ENCODE measurements around the gene HP. TPM values are rescaled to one million over a fixed set of nuclear protein-coding genes. Genes with fewer than 3 reads are reported as not detected.
A peak's percentile ranks its signal among the peaks of the same experiment; 100 is the strongest.

Gene HP
- total and polyA plus RNA-seq, 2 of the 13 experiments (the other 11 are each of a cell fraction or from before 2014, with no cell fraction given), result 387 to 524 TPM

DNA sequence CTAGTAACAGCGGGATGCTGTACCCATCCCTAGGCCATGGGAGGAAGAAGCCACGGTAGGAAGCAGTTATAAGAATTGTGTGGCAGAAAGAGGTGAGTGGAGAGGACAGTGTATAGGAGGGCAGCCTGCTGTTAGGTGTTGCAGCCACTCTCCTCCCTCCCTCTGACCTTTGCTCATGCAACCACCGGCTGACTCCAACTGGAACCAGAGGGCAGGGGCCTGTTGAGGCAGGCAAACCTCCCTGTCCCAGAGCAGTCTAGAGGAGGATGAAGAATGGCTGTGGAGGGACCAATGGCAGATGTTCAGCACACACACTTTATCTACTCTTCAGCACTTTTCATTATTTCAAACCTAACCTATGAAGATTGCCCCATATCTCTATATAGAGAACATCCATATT, 36.9 kb downstream of the HP start (continued):
- TF ChIP-seq ZNF280B (CRISPR knock-in tag; IDR thresholded peaks at IDR 0.05; ENCODE audit: borderline replicate concordance) (no peak), ZMYM4 (CRISPR knock-in tag; IDR thresholded peaks at IDR 0.05) (peak; percentile 42; the same call in 1 of the 2 replicates), ZNF775 (CRISPR knock-in tag; IDR thresholded peaks at IDR 0.05; ENCODE audit: borderline replicate concordance) (no peak), KDM1A (CRISPR knock-in tag; IDR thresholded peaks at IDR 0.05) (0 out of 2 replicates have a peak, but pooled peaks have one; percentile 42), SMARCC2 (IDR thresholded peaks at IDR 0.05) (no peak), GABPA (IDR thresholded peaks at IDR 0.05; ENCODE audit: low read depth, low read length) (no peak), GABPA (CRISPR knock-in tag; IDR thresholded peaks at IDR 0.05; ENCODE audit: low read depth) (no peak), ZNF567 (CRISPR knock-in tag; IDR thresholded peaks at IDR 0.05; ENCODE audit: borderline replicate concordance) (no peak), NR2F6 (IDR thresholded peaks at IDR 0.05) (peak; percentile 18; the same call in 1 of the 2 replicates), NR2F6 (CRISPR knock-in tag; IDR thresholded peaks at IDR 0.05) (no peak), ZNF124 (CRISPR knock-in tag; IDR thresholded peaks at IDR 0.05) (no peak), MXI1 (IDR thresholded peaks at IDR 0.05; ENCODE audit: borderline replicate concordance, low read depth, low read length) (no peak), HOXA3 (CRISPR knock-in tag; IDR thresholded peaks at IDR 0.05) (no peak), ZNF646 (CRISPR knock-in tag; IDR thresholded peaks at IDR 0.05) (no peak), HES4 (CRISPR knock-in tag; IDR thresholded peaks at IDR 0.05; ENCODE audit: borderline replicate concordance) (no peak), ZMYM3 (CRISPR knock-in tag; IDR thresholded peaks at IDR 0.05) (peak; percentile 89), HNF4G (IDR thresholded peaks at IDR 0.05; ENCODE audit: borderline replicate concordance, low read depth, low read length) (peak; percentile 78; the same call in 1 of the 2 replicates), HNF4G (CRISPR knock-in tag; IDR thresholded peaks at IDR 0.05; ENCODE audit: borderline replicate concordance, low read depth) (no peak), PPARG (CRISPR knock-in tag; conservative IDR thresholded peaks at IDR 0.05) (0 out of 2 replicates have a peak, but pooled peaks have one; percentile 15)
- TF ChIP-seq, protein P1, sequence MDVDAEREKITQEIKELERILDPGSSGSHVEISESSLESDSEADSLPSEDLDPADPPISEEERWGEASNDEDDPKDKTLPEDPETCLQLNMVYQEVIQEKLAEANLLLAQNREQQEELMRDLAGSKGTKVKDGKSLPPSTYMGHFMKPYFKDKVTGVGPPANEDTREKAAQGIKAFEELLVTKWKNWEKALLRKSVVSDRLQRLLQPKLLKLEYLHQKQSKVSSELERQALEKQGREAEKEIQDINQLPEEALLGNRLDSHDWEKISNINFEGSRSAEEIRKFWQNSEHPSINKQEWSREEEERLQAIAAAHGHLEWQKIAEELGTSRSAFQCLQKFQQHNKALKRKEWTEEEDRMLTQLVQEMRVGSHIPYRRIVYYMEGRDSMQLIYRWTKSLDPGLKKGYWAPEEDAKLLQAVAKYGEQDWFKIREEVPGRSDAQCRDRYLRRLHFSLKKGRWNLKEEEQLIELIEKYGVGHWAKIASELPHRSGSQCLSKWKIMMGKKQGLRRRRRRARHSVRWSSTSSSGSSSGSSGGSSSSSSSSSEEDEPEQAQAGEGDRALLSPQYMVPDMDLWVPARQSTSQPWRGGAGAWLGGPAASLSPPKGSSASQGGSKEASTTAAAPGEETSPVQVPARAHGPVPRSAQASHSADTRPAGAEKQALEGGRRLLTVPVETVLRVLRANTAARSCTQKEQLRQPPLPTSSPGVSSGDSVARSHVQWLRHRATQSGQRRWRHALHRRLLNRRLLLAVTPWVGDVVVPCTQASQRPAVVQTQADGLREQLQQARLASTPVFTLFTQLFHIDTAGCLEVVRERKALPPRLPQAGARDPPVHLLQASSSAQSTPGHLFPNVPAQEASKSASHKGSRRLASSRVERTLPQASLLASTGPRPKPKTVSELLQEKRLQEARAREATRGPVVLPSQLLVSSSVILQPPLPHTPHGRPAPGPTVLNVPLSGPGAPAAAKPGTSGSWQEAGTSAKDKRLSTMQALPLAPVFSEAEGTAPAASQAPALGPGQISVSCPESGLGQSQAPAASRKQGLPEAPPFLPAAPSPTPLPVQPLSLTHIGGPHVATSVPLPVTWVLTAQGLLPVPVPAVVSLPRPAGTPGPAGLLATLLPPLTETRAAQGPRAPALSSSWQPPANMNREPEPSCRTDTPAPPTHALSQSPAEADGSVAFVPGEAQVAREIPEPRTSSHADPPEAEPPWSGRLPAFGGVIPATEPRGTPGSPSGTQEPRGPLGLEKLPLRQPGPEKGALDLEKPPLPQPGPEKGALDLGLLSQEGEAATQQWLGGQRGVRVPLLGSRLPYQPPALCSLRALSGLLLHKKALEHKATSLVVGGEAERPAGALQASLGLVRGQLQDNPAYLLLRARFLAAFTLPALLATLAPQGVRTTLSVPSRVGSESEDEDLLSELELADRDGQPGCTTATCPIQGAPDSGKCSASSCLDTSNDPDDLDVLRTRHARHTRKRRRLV (CRISPR knock-in tag; IDR thresholded peaks at IDR 0.05), result no peak

All from HepG2 (cell line).